HG03342 (cell line): Measurements from ENCODE around the gene TP53I11.

Experiments used
- ATAC-seq: cut with Tn5 transposase; IDR thresholded peaks from one replicate; pipeline ENCODE4 v1.9.1; 2021; ENCODE audit warnings: mild to moderate bottlenecking, moderate library complexity; ENCODE audit not compliant: unreplicated experiment

TP53I11 gene

GRCh38 chr11:44941259-44942021, 9.2 kb downstream of the TP53I11 start:
- no peak for ATAC-seq

GRCh38 chr11:44940835-44941234, 9.8 kb downstream of the TP53I11 start:
- no peak for ATAC-seq

- ATAC-seq = no peak
These were observed 10.3 kb downstream of the TP53I11 start for GRCh38 chr11:44940404-44940803.

GRCh38 chr11:44939673-44940395, 10.8 kb downstream of the TP53I11 start:
- ATAC-seq = no peak

GRCh38 chr11:44938066-44938691, 12.5 kb downstream of the TP53I11 start:
- no peak for ATAC-seq

GRCh38 chr11:44936951-44937543, 13.6 kb downstream of the TP53I11 start:
- no peak for ATAC-seq

GRCh38 chr11:44936525-44936924, 14.2 kb downstream of the TP53I11 start:
- peak; percentile 63 for ATAC-seq

- ATAC-seq = no peak
These were observed 15.9 kb downstream of the TP53I11 start for GRCh38 chr11:44934735-44935250.

GRCh38 chr11:44934110-44934509, 16.6 kb downstream of the TP53I11 start:
- ATAC-seq = no peak

- ATAC-seq = no peak
These were observed 19.2 kb downstream of the TP53I11 start for GRCh38 chr11:44931466-44931865.

GRCh38 chr11:44930588-44931302, 19.9 kb downstream of the TP53I11 start:
- no peak for ATAC-seq

GRCh38 chr11:44928816-44929215, 21.9 kb downstream of the TP53I11 start:
- ATAC-seq = no peak

GRCh38 chr11:44928144-44928543, 22.5 kb downstream of the TP53I11 start:
- no peak for ATAC-seq

- ATAC-seq = no peak
These were observed 23.5 kb downstream of the TP53I11 start for GRCh38 chr11:44927174-44927661.

GRCh38 chr11:44926036-44926435, 24.6 kb downstream of the TP53I11 start:
- ATAC-seq = no peak

GRCh38 chr11:44923806-44924205, 26.9 kb downstream of the TP53I11 start:
- ATAC-seq = no peak

- ATAC-seq = no peak
These were observed 27.6 kb downstream of the TP53I11 start for GRCh38 chr11:44923115-44923514.

GRCh38 chr11:44920451-44920850, 30.2 kb downstream of the TP53I11 start:
- no peak for ATAC-seq

- ATAC-seq = no peak
These were observed 32.9 kb downstream of the TP53I11 start for GRCh38 chr11:44917741-44918140.

- ATAC-seq = no peak
These were observed 33.8 kb downstream of the TP53I11 start for GRCh38 chr11:44916801-44917385.
